Embryonic facial prominence (tissue), 1 donor: ENCODE results near the gene PPP1R15B.

Experiments
- DNase-seq: peaks from one replicate; pipeline ENCODE4 v3.0.0-alpha.2; 2016; ENCODE audit errors: extremely low spot score

The PPP1R15B gene

DNA sequence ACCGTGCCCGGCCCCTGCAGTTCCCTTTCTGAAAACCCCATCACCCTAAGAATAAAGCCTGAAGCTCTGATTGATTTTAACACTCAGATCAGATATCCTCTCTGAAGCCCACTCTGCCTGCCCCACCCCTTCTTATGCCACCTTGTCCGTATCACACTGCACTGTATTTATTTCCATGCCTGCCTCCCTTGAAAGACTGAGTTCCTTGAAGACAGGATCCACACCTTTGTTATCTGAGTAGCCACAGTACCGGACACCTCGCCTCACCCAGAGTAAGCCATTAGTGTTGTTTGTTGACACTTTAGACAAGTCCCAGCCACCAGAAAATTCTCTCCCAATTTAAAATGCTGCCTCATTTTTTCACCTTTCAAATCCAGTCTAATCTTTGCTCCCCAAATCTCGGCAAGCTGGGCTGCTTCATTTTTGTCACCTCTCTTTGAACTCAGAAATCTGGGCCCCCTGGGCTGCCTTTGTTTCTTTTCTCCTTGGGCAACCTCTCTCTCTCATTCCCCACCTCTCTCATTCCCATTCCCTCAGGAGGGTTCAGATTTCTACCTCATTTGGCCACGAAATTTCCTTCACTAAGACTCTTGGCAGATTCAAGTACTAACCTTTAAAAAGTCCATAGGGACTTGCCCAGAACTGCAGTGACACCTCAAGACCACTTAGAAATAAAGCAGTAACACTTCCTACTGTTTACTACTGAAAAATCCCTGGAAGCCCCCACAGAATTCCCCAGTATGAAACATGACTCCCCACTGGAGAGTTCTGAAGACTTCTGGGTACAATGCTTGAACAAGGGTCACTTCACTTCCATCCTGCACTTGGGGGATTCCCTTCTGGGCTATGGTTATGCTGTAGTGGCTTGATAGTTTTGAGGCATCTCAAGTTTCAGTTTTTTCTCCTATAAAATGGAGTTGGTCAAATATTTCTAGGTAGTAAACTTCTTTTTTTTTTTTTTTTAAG lies 8.7 kb upstream of the PPP1R15B start:
- DNase-seq: no peak

DNA sequence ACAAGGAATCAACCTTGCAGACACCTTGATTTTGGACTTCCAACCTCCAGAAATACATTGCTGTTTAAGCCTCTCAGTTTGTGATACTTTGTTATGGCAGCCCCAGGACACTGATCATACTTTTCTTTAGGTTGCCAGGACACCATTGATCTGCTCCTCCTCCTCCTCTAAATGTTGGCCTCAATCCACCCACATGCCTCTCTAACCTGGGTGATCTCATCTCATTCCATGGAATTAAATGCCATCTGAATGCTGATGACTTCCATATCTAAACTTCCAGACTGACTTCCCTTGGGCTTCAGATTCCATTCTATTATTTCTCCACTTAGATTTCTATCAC lies 7.4 kb upstream of the PPP1R15B start:
- no peak for DNase-seq

- DNase-seq: no peak
Observed at GRCh38 chr1:204418174-204419063, 6.8 kb upstream of the PPP1R15B start.

DNA sequence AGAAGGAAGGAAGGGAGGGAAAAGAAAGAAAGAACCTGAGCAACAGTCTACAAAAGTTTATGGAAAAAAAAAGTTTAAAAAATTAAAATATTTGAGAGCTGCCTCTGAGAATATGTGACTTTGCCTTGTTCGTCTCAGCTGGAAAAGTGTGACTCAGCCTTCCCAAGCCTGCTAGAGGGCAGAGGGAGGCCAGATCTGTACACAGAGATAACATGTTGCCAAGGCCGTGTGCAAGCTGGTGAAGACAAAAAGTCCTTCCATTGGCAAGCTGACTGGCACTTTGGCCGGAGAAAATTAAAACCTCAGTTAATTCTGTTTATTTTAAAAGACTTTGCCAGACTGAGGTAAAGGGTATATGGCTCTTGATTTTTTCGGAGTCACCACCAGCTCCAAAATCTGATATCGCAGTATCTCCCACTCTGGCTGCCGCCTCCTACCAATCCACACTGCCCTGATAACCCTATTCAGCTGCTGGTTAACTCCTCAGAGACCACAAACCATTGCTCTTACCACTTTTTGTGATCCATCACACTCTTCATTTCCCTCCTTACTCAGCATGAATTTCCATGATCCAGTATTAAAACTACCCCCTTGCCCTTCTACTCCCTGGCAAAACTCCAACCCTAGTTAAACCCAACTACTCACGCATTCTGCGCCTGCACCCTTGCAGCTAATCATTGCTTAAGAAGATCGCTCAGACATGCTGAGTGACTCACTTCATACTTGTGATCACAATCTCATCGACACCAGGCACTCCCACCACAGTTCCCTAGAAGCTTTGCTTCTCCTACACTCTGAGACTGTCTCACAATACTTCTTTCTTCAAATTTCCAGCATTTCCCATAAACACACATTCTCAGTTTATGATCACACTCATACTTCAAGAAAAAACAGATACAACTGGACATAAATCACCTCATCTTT lies 5.7 kb upstream of the PPP1R15B start:
- DNase-seq: no peak

DNA sequence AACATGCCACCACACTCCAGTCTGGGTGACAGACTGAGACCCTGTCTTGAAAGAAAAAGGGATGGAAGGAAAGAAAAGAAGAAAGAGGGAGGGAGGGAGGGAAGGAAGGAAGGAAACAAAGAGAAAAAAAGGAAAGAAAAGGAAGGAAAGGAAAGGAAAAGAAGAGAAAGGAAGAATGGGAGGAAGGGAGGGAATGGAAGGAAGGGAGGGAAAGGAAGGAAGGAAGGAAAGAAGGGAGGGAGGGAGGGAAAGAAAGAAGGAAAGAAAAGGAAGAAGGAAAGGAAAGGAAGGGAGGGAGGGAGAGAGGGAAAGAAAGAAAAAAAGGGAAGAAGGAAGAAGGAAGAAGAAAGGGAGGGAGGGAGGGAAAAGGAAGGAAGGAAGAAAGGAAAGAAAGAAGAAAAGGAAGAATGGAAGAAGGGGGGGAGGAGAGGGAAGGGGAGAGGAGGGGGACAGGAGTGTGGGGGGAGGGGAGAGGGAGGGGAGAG lies 5.0 kb upstream of the PPP1R15B start:
- no peak for DNase-seq

DNA sequence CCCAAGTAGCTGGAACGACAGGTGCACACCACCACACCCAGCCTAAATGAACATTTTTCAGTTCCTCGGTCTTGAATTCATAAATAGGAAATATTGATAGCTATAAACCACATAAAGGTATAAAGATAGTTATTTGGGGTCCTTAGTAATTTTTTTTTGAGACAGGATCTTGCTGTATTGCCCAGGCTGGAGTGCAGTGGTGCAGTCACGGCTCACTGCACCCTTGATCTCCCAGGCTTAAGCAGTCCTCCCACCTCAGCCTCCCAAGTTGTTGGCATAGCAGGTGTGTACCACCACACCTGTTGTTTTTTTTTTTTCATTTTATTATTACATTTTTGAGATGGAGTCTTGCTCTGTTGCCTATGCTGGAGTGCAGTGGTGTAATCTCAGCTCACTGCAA lies 3.7 kb upstream of the PPP1R15B start:
- no peak for DNase-seq

DNA sequence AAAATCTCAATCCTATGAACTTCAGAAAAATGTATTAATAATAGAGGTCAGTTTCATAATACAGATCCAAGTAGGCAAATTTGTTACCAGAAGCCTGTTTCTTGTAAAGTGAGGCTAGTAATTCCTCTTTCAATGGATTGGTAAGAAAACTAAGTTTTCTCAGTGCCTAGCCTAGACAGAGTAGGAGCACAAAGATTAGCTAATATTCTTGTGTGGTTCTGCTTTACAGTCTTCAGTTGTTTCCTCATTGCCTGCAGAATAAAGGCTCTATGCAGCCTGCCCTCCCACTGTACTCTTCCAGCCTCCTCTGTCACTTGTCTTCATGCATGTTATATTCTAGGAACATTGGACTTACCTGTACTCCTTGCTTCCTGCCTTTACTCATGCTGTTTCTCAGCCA lies 2.4 kb upstream of the PPP1R15B start:
- DNase-seq: no peak

DNA sequence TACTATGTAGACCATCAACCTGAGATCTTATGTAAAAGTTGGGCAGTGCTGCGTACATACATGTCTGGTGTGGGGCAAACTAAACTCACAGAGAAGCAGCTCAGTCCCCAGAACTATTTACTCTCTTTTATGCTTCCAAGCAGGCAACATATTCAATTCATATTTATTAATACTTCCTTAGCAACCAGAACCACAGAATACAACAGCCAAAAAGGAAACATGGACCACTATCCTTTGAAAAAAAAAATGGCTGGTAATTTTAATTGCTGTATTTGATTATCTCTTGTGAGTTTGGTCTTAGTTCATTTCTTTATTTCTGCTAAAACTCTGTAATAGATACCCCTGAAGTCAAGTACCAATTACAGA lies 1.5 kb upstream of the PPP1R15B start:
- no peak for DNase-seq

GRCh38 chr1:204410688-204411450 lies 748 bp downstream of the PPP1R15B start:
- DNase-seq: no peak

- DNase-seq: no peak
Observed at GRCh38 chr1:204409836-204410687, 1.6 kb downstream of the PPP1R15B start.

- no peak for DNase-seq
Observed at GRCh38 chr1:204409123-204409522, 2.5 kb downstream of the PPP1R15B start.

DNA sequence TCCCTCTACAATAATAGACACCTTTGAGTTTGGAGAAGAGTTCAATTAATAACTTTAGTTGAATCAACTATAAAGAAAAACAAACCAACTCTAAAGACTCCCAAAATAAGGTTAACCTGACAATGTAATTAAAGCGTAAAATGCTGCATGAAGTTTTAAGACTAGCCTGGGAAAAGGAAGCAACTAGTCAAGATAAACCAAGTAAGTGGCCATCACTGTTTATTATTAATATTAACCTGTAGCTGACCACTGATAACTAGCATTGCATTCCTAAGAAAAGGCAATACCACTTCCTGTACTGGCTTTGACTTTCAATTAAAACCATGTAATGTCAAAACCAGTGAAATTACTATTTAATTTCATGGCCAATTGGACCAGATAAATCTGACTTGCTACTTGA lies 3.0 kb downstream of the PPP1R15B start:
- DNase-seq: no peak

- no peak for DNase-seq
Observed at GRCh38 chr1:204408074-204408507, 3.5 kb downstream of the PPP1R15B start.

GRCh38 chr1:204407295-204407971 lies 4.2 kb downstream of the PPP1R15B start:
- DNase-seq: no peak

- no peak for DNase-seq
Observed at GRCh38 chr1:204406621-204407020, 5.0 kb downstream of the PPP1R15B start.

DNA sequence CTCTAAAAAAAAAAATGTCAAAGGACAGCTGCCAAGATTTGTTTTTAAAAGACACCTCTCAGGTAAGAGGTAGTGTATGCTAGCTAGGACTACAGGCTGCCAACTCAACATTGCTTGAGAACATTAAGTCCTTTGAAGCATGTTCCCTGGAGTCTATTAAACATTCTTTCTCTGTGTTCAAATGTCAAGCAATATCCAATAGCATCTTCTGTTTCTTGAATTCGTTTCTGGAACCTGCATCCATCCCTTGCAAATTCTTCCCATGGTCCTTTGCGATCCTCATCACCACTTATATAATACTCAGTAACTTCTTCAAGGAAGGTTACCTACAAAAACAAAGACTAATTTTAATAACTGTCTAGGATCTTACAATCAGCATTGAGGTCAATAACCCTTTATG lies 5.6 kb downstream of the PPP1R15B start:
- no peak for DNase-seq

DNA sequence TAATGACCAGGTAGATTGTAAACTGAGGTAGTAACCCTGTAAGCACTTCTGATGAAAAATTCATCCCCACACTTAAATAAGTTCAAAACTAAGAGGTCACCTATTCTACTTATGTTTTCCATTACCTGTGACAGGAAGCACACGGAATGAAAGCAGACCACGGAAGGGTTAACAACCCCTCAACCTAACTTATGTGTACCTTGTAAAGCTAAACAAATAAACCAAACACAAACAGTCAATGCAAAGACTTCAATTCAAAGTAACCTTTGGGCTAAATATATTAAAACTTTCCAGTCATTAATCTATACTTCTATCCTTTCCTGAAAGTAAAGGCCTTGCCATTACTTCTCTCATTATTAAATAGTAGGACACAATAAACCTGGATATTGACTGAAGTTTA lies 7.0 kb downstream of the PPP1R15B start:
- DNase-seq: no peak

DNA sequence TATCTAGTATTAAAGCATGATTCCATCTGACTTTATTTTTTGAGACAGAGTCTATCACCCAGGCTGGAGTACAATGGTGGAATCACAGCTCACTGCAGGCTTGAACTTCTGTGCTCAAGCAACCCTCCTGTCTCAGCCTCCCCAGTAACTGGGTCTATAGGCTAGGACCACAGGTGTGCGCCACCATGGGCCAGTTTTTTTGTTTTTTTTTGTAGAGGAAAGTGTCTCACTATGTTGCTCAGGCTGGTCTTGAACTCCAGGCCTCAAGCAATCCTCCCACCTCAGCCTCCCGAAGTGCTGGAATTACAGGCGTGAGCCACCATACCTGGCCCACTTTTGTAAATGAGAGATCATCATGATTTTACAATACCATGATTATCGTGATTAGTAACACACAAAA lies 9.2 kb downstream of the PPP1R15B start:
- no peak for DNase-seq

DNA sequence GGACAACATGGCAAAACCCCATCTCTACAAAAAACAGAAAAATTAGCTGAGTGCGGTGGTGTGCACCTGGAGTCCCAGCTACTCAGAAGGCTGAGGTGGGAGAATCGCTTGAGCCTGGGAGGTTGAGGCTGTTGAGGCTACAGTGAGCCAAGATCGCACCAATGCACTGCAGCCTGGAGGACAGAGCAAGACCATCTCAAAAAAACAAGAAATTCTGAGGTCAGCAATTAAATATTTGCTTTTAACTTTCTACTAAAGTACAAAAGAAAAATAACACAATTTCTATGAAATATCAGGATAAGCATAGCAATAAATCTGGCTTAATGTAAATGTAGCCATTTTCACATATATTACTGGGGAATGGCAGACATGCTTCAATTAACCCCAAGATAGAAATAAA lies 9.9 kb downstream of the PPP1R15B start:
- DNase-seq: no peak
